GM08714 (cell line): ENCODE data around the gene TMEM181.
"Not testable (repeated sequence)": the region's sequence is repeated elsewhere in the genome, so short reads cannot be mapped to it uniquely, and the experiment has no call there.

Source experiments
- H3K4me3 ChIP-seq: fragments of 200-500 bp; sonication (Bioruptor generic); 2 replicates; pipeline ENCODE4 v1.5.1; 2014; ENCODE audit warnings: mild to moderate bottlenecking, low read length, inconsistent platforms
- ZNF274 ChIP-seq: IDR thresholded peaks from 2 replicates; pipeline ENCODE4 v1.6.1; 2012; ENCODE audit warnings: mild to moderate bottlenecking, low read depth, low read length

The TMEM181 gene

GRCh38 chr6:158648682-158649131, 88.8 kb downstream of the TMEM181 start:
- TF ChIP-seq ZNF274: no peak
- H3K4me3 ChIP-seq: peak overlapping the region; percentile 55; the same call in 1 of the 2 replicates

DNA sequence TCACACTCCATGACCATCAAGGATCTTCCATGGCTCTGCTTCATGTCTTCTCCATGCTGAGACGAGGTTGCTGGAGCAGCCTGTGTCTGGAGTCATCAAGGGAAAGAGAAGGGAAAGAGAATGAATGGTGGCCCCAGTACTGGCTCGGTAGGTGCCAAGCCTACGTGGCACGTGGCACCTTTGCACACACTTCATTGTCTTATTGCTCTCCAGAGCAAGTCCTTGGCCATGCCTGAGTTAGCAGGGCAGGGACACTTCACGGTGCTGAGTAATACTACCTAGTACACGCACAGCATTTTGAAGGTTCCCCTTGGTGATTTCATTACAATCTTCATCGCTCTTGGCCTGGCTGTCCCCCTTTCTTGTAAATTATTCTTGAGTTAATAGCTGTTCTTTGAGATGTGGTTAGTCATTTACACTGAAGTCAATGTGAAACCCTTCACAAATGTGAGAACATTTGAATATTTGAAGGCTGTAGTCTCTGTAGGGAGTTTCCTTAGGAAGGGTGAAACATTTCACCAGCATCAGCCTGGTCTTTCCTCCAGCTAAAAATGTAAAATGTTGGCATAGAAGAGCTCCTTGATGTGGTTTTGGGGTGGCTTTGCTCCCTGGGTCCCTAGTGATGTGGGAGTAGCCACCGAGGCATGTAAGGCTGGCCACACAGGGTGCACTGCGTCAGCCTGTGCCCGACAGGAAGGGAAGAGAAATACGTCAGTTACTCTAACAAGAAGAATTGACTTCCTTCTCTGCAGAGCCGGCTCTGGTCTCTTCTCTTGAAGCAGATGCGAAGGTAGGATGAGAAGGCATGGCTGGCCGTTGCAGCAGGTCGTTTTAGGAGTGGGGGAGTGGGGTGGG, 89.6 kb downstream of the TMEM181 start, which contains the start of gene SYTL3:
SYTL3 (plus strand) TSS at position 766 of the 855 bp plus-strand sequence. CDS start 13,215 bp downstream, outside the sequence.
- TF ChIP-seq ZNF274: no peak
- peak within 1 kb of the TSS; percentile 55 for H3K4me3 ChIP-seq

GRCh38 chr6:158651981-158652737, 92.3 kb downstream of the TMEM181 start:
- H3K4me3 ChIP-seq: not testable (repeated sequence)

- TF ChIP-seq ZNF274: no peak
- no peak overlapping the region; the same call in 1 of the 2 replicates for H3K4me3 ChIP-seq
These were observed 93.9 kb downstream of the TMEM181 start for GRCh38 chr6:158653577-158654354.

- no peak for TF ChIP-seq ZNF274
- H3K4me3 ChIP-seq: no peak overlapping the region
These were observed 94.6 kb downstream of the TMEM181 start for GRCh38 chr6:158654498-158654897.

GRCh38 chr6:158654960-158655489, 95.1 kb downstream of the TMEM181 start:
- no peak for TF ChIP-seq ZNF274
- no peak overlapping the region for H3K4me3 ChIP-seq

GRCh38 chr6:158655569-158656450, 95.9 kb downstream of the TMEM181 start:
- H3K4me3 ChIP-seq: no peak overlapping the region
- TF ChIP-seq ZNF274: no peak

GRCh38 chr6:158656986-158657385, 97.1 kb downstream of the TMEM181 start:
- not testable (repeated sequence) for H3K4me3 ChIP-seq

DNA sequence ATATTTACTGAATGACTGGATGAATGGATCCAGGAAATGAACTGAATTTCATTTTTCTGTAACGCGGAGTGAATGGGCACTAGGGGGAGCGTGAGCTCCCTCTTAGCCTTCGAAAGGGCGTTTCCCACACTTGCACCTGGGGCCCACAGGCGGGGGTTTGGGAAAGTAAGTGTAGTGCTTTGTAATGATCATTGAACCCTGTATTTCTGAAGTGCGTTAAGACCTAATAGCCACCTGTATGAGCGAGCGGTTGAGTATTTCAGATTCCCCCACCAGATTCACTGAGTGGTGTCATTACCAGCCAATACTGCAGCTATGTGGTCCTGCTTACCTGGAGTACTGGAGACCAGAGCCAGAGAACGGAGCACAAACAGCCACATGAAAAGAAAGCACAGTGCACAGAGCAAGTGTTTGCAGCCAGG, 100.5 kb downstream of the TMEM181 start:
- no peak for TF ChIP-seq ZNF274
- H3K4me3 ChIP-seq: no peak overlapping the region

- H3K4me3 ChIP-seq: no peak overlapping the region
- TF ChIP-seq ZNF274: no peak
These were observed 101.3 kb downstream of the TMEM181 start for GRCh38 chr6:158661156-158661685.

DNA sequence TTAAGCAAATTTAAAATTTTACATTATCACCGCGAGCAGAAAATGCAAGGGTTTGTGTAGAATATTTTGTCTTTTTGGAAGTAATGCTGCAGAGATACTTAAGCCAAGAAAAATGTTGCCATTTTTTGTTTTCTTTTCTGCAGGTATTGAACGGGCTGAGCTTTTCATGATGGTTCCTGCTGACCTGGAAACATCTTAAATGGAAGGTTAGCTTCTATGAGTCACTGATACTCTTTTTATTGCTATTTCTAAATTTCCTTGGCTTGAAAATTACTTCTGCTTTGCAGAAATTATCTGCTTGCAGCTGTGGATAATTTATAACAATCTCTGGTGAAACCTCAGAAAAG, 102.7 kb downstream of the TMEM181 start:
- H3K4me3 ChIP-seq: no peak overlapping the region
- TF ChIP-seq ZNF274: no peak

DNA sequence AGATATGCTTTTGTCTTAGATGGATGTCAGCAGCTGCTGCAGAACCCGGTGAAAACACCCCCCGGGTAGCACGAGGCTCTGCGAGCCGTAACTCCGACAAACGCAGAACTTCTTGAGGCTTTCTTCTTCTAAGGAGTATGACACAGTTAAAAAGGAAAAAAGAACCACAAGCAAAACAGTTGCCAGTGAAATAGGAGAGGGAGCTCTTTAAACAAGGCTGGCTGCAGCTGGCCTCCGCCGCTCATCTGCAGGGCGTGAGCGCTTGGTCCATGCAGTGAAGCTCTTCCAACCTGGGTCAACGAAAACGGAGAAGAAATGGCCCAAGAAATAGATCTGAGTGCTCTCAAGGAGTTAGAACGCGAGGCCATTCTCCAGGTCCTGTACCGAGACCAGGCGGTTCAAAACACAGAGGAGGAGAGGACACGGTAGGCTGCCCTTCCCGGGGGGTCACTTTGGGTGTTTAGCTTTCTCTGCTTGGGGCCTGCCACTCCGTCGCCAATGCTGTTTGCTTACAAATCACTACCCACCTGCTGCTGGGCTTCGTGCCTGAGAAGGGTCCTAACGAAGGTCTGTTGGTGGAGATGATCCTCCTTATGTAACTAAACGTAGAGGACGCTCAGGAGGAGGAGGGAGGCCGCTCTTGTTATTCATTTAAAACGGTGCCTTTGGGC, 103.2 kb downstream of the TMEM181 start:
- no peak overlapping the region for H3K4me3 ChIP-seq
- no peak for TF ChIP-seq ZNF274
